Activated naive CD8-positive, alpha-beta T cell (primary cell): ENCODE data around the gene TIAM2.

Experiments used
- H3K27ac Mint-ChIP-seq: one replicate; pipeline ENCODE4 v1.8.0; 2021; ENCODE audit warnings: mixed read lengths
- H3K27me3 Mint-ChIP-seq: one replicate; pipeline ENCODE4 v1.8.0; 2021; ENCODE audit warnings: mixed read lengths
- H3K36me3 Mint-ChIP-seq: one replicate; pipeline ENCODE4 v1.8.0; 2021; ENCODE audit warnings: mixed read lengths
- H3K4me1 Mint-ChIP-seq: one replicate; pipeline ENCODE4 v1.8.0; 2021; ENCODE audit warnings: low read depth, mixed read lengths
- H3K4me3 Mint-ChIP-seq: one replicate; pipeline ENCODE4 v1.8.0; 2021; ENCODE audit warnings: mild to moderate bottlenecking, mixed read lengths
- H3K9me3 Mint-ChIP-seq: one replicate; pipeline ENCODE4 v1.8.0; 2021; ENCODE audit warnings: low read depth, mixed read lengths

Gene TIAM2

DNA sequence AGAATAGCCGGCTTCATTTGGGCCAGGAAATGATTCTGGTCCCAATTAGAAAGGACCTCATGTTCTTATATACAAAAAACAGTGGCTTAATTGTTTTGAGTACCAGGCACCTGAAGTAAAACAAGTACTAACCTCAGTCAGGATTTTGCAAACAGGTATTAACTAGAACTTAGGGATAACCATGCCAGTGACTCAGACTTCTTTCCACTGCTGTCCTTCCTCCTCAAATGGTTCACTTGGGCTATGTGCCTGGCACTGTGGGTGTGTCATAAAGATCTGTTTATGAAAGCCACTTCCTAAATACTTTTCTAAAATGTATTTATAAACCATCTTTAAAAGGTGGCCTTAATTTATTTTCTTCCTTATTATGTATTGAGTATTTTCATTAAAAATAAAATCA, 279.4 kb downstream of the TIAM2 start:
- Mint-ChIP-seq H3K27me3 (no peaks in the 10 kb centered on the region), H3K4me3 (no peak overlapping the region), H3K27ac (no peak overlapping the region), H3K36me3 (peaks cover 22% of the 10 kb centered on the region), H3K9me3 (no peaks in the 10 kb centered on the region), H3K4me1 (peaks cover 15% of the 10 kb centered on the region)

DNA sequence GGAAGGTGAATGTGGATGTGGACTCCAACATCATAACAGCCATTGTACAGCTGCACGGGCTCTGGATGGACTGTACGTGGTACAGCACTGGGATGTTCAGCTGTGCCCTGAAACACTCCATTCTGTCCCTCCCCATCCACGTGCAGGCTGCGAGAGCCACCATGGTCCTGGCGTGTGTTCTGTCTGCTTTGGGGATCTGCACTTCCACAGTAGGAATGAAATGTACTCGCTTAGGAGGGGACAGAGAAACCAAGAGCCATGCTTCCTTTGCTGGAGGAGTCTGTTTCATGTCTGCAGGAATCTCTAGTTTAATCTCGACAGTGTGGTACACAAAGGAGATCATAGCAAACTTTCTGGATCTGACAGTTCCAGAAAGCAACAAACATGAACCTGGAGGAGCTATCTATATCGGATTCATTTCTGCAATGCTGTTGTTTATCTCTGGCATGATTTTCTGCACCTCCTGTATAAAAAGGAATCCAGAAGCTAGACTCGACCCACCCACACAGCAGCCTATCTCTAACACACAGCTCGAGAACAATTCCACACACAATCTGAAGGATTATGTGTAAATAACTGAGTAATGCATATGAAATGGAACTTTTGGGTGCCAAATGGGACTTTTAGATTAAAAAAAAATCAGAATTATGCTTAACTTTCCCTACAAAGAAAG, 280.8 kb downstream of the TIAM2 start:
- H3K27me3 Mint-ChIP-seq, result no peaks in the 10 kb centered on the region
- no peak overlapping the region for H3K27ac Mint-ChIP-seq
- no peaks in the 10 kb centered on the region for H3K9me3 Mint-ChIP-seq
- H3K4me3 Mint-ChIP-seq, result no peak overlapping the region
- H3K36me3 Mint-ChIP-seq, result peaks cover 20% of the 10 kb centered on the region
- peaks cover 20% of the 10 kb centered on the region for H3K4me1 Mint-ChIP-seq

DNA sequence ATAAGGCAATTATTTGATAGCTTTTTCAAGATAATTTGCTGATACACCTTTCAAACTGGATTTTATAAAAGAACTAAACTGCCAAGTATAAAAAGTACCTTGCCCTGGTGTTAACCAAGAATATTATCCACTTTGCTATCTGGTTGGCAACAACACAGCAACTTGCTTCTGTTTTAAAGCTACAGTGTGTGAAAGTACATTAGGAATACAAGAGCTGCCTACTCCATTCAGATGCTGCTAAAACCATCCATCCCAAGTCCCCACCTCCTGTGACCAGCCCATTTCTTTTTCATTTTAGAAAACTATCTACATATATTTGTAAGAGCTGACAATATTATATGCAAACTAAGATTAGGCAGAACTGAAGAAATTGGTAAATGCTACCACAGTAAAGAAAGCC, 281.5 kb downstream of the TIAM2 start:
- Mint-ChIP-seq H3K4me3 (no peak overlapping the region), H3K27me3 (no peaks in the 10 kb centered on the region), H3K27ac (no peak overlapping the region), H3K4me1 (peaks cover 20% of the 10 kb centered on the region), H3K9me3 (no peaks in the 10 kb centered on the region), H3K36me3 (peaks cover 20% of the 10 kb centered on the region)

DNA sequence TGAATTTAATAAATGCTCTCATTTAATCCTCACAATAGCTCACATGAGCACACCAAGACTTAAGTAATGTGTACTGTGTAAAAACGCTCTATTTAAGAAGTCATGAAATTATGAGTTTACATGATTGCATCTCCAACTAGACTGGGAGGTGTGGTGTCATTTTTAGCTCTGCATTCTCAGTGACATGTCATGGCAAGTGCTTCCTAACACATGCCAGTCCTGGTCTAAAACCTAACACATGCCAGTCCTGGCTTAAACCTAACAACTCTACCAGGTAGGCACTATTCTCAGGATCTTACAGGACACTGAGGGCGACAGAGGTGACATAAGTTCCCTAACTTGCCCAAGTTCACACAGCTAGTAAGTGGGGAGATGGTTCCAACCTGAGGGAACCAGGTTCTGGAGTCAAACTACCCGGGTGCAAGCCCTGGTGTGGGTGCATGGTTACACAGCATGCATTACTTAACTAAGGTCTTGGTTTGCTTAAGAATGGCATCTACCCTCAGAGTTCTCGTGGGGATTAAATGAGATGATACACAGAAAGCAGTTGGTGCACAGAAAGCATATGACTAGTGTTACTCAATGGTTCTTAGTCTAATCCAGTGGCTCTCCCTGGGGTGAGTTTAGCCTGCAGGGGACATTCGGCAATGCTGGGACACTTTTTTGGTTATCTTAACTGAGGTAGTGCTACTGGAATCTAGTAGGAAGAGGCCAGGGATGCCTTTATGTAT, 283.4 kb downstream of the TIAM2 start:
- H3K4me3 Mint-ChIP-seq, result no peak overlapping the region
- peaks cover 19% of the 10 kb centered on the region for H3K36me3 Mint-ChIP-seq
- no peaks in the 10 kb centered on the region for H3K27me3 Mint-ChIP-seq
- H3K9me3 Mint-ChIP-seq, result no peaks in the 10 kb centered on the region
- H3K4me1 Mint-ChIP-seq, result peaks cover 15% of the 10 kb centered on the region
- no peak overlapping the region for H3K27ac Mint-ChIP-seq

DNA sequence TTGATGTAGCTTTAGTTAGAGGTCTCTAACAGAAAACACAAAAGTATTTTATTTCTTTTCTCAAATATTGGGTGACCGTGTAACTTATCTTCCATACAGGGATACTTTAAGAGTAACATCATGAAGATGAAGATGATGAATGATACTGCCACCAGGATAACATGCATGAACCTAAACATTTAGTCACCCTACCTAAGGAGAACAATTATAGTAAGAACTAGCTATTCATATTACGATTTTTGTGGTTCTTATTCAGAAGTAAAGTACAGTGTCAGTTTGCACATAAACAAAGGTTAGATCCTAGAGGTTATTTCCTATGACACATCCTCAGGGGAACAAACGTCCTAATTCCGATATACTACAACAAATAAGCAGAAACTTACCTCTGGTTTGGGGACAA, 289.7 kb downstream of the TIAM2 start:
- H3K4me1 Mint-ChIP-seq, result peaks cover 5% of the 10 kb centered on the region
- no peaks in the 10 kb centered on the region for H3K27me3 Mint-ChIP-seq
- H3K36me3 Mint-ChIP-seq, result peaks cover 5% of the 10 kb centered on the region
- no peak overlapping the region for H3K4me3 Mint-ChIP-seq
- no peaks in the 10 kb centered on the region for H3K9me3 Mint-ChIP-seq
- H3K27ac Mint-ChIP-seq, result no peak overlapping the region

DNA sequence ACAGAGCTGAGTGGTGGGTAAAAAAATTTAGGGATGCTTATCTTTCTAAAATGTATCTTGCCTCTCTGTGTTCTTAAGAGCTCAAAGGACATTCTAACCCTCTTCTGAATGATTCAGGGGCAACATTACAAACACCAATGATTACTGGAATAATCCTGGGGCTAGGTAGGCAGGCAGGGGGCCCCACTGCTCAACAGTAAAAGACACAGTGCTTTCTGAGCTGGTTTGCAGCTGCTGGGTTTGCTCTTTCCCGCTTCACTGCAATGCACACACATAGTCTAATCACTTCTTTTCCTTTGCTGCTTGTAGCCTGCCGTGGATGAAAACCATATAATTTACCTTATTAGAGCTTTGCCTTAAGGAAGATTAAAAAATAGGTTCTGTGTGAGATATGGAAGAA, 292.6 kb downstream of the TIAM2 start:
- Mint-ChIP-seq H3K27me3 (no peaks in the 10 kb centered on the region), H3K36me3 (peaks cover 6% of the 10 kb centered on the region), H3K27ac (no peak overlapping the region), H3K4me3 (no peak overlapping the region), H3K9me3 (no peaks in the 10 kb centered on the region), H3K4me1 (no peaks in the 10 kb centered on the region)

DNA sequence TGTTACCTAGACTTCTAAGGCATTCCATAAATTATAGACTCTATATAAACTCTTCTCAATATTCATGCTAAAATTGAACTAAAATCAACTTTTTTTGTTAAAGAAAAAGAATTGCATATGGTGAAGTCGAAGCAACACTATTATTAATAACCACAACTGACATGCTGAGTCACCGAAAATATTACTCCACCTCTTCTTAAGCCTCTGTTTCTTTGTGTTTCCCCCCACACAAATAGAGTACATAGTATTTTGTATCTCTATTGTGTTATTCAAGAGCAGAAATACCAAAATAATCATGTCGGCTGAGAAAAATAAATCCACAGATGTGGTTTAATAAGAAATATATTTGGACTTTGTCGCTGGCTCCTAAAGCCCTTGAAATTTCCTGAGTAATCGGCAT, 295.4 kb downstream of the TIAM2 start:
- no peaks in the 10 kb centered on the region for H3K27me3 Mint-ChIP-seq
- H3K36me3 Mint-ChIP-seq, result peaks cover 6% of the 10 kb centered on the region
- no peak overlapping the region for H3K27ac Mint-ChIP-seq
- H3K4me1 Mint-ChIP-seq, result no peaks in the 10 kb centered on the region
- H3K9me3 Mint-ChIP-seq, result no peaks in the 10 kb centered on the region
- H3K4me3 Mint-ChIP-seq, result no peak overlapping the region

DNA sequence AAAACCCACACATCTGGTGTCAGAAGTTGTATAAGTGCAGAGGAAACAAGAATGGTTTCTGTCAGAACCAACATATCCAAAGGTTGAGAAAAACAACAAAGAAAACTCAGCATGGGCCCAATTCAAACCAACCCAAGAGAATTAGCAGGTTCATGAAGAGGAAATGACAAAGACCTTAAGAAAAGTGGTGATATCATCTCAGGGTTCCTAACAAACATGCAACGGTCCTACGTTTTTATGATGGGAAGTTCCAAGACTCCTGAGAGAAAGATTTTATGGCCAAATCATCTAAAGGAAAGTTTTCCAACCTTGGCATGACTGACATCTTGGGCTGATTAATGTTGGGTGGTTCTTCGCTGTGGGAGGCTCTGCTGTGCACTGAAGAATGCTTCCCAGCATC, 296.2 kb downstream of the TIAM2 start:
- Mint-ChIP-seq H3K9me3 (no peaks in the 10 kb centered on the region), H3K4me3 (no peak overlapping the region), H3K27me3 (no peaks in the 10 kb centered on the region), H3K27ac (no peak overlapping the region), H3K4me1 (no peaks in the 10 kb centered on the region), H3K36me3 (peaks cover 6% of the 10 kb centered on the region)

GRCh38 chr6:155292711-155293110, 297.6 kb downstream of the TIAM2 start:
- Mint-ChIP-seq H3K27ac (peak overlapping the region; percentile 4), H3K4me1 (no peaks in the 10 kb centered on the region), H3K4me3 (no peak overlapping the region), H3K9me3 (no peaks in the 10 kb centered on the region), H3K36me3 (peaks cover 6% of the 10 kb centered on the region), H3K27me3 (no peaks in the 10 kb centered on the region)

DNA sequence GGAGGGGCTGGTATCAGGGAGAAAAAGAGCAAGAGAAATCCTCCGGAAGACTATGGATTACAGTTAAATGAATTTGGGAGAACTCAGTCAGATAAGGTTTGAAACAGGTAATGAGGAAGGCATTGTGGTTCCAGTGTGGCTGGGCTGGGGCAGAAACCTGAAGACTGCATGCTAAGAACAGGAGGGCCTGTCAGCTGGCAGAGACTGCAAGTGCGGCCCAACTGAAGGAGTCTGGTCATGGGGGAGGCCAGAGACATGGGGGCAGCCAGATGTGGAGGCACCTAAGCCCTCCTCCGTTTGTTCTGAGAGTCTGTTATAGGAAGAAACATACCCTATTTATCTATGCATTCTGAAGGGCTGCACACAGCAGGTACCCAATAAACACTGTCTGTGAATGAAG, 302.6 kb downstream of the TIAM2 start:
- no peaks in the 10 kb centered on the region for H3K9me3 Mint-ChIP-seq
- no peak overlapping the region for H3K27ac Mint-ChIP-seq
- peaks cover 3% of the 10 kb centered on the region for H3K4me1 Mint-ChIP-seq
- H3K4me3 Mint-ChIP-seq, result no peak overlapping the region
- peaks cover 6% of the 10 kb centered on the region for H3K36me3 Mint-ChIP-seq
- H3K27me3 Mint-ChIP-seq, result no peaks in the 10 kb centered on the region

- peaks cover 14% of the 10 kb centered on the region for H3K36me3 Mint-ChIP-seq
- no peak overlapping the region for H3K27ac Mint-ChIP-seq
- peaks cover 7% of the 10 kb centered on the region for H3K4me1 Mint-ChIP-seq
- H3K9me3 Mint-ChIP-seq, result no peaks in the 10 kb centered on the region
- H3K27me3 Mint-ChIP-seq, result no peaks in the 10 kb centered on the region
- H3K4me3 Mint-ChIP-seq, result no peak overlapping the region
Measured at GRCh38 chr6:155301867-155302266, 306.8 kb downstream of the TIAM2 start.

DNA sequence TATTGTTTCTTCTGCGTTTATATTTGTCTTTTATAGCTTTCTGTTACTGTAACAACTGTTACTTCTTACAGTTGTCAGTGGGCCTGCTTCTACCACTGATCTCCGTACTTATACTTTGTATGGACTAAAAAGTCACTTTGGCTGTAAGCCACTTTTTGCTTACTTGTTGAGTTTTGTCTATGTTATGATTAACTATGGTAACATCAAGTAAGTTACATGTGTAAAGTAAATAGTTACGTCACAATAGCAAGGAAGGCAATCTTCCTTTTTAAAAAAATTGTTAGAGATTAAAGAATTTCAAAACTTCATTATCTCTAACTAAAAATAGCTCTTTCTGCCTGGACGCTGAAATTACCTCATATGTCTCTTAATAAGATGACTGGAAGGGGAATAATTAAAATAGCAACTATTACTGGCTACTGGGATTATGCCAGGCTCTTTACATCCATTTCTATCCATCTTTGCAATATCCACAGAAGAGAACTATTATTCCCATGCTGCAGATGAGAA, 308.3 kb downstream of the TIAM2 start:
- Mint-ChIP-seq H3K4me1 (peaks cover 16% of the 10 kb centered on the region), H3K27ac (no peak overlapping the region), H3K27me3 (no peaks in the 10 kb centered on the region), H3K36me3 (peaks cover 16% of the 10 kb centered on the region), H3K4me3 (no peak overlapping the region), H3K9me3 (no peaks in the 10 kb centered on the region)

- Mint-ChIP-seq H3K4me3 (no peak overlapping the region), H3K9me3 (no peaks in the 10 kb centered on the region), H3K4me1 (peaks cover 30% of the 10 kb centered on the region), H3K36me3 (peaks cover 12% of the 10 kb centered on the region), H3K27ac (no peak overlapping the region), H3K27me3 (no peaks in the 10 kb centered on the region)
Measured at GRCh38 chr6:155306958-155307357, 311.8 kb downstream of the TIAM2 start.
